ENCODE results near the gene HSPB8. TPM values are rescaled to one million over a fixed set of nuclear protein-coding genes. Genes with fewer than 3 reads are reported as not detected.

Gene HSPB8
- total RNA-seq (2022; extraction: Qiagen RNA extraction; ENCODE audit: low read depth): 13.0 to 21.8 TPM (median 15.1 TPM) in 5 replicates

GRCh38 chr12:119178544-119179334, at the start of gene HSPB8:
TSS of gene HSPB8 (plus strand) at chr12:119178931. CDS start at chr12:119179313, 382 bp downstream.

Other genes with a start within 250 kb of the HSPB8 start
- gene SRRM4, start 197.4 kb upstream of the HSPB8 start, total RNA-seq (2022; extraction: Qiagen RNA extraction; ENCODE audit: low read depth): not detected in 5 replicates
- gene CCDC60, start 155.8 kb downstream of the HSPB8 start, total RNA-seq (2022; extraction: Qiagen RNA extraction; ENCODE audit: low read depth): not detected in 5 replicates